ENCODE measurements around the gene UNC119B.

The UNC119B gene

GRCh38 chr12:120687578-120688289 lies 22.5 kb upstream of the UNC119B start:
- DNase-seq (ENCODE audit: low read depth in 2 of 2, low spot score in 1 of 2): no peak

- DNase-seq (ENCODE audit: low read depth in 2 of 2, low spot score in 1 of 2): no peak
Measured at GRCh38 chr12:120688527-120689071, 21.7 kb upstream of the UNC119B start.

DNA sequence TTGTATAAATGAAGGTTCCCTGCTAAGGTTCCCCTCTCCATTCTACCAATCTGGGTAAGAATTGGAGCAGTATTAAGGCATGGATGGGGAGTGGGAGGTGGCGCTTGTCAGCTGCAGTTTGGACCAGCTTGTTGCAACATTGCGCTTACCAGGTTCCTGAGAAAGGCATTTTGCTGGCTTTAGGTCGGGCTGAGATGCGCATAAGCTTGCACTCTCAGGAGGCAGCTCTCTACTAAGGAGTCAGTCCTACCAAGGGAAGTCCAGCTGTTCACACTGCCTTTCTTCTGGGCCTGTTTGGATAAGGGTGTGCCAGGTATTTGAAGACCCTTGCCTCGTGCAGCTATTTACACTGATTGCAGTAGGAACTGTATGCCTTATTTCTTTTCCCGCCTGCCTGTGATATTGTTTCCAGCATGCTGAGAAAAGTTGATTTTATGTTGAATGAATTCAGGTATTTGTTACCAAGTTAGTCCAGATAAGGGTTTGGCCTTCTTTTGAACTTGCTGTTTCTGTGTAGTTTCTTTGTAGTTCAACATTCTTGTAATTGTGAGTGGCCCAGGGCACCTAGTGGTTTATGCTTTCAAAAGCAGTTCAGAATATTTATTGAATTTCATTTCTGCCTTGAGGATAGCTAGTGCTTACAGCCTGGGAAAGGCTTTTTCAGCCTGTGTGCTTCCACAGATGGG lies 20.7 kb upstream of the UNC119B start:
- DNase-seq (ENCODE audit: low read depth in 2 of 2, low spot score in 1 of 2): no peak

GRCh38 chr12:120690083-120690450 lies 20.2 kb upstream of the UNC119B start:
- DNase-seq (ENCODE audit: low read depth in 2 of 2, low spot score in 1 of 2): no peak

- no peak for DNase-seq (ENCODE audit: low read depth in 2 of 2, low spot score in 1 of 2)
Measured at GRCh38 chr12:120690978-120691377, 19.3 kb upstream of the UNC119B start.

DNA sequence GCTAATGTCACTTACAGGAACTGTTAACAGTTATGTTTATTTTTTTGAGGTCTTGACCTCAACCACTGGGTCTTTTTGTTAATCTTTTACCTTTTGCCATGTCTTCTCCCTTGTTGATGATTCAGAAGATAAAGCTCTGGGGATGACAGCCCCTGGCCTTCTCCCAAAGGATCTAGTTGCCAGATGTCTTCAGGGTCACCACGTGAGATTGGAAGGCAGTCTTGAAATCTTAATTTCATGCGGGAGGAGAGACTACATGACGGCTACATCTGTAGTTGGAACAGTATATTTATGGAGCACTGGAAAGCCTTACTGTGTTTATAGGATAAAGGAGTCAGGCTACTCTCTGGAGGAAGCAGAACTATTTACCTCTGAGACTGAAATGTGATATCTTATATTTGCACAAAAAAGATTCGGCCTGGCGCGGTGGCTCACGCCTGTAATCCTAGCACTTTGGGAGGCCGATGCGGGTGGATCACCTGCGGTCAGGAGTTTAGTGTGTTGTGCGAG lies 17.7 kb upstream of the UNC119B start:
- no peak for DNase-seq (ENCODE audit: low read depth in 2 of 2, low spot score in 1 of 2)

DNA sequence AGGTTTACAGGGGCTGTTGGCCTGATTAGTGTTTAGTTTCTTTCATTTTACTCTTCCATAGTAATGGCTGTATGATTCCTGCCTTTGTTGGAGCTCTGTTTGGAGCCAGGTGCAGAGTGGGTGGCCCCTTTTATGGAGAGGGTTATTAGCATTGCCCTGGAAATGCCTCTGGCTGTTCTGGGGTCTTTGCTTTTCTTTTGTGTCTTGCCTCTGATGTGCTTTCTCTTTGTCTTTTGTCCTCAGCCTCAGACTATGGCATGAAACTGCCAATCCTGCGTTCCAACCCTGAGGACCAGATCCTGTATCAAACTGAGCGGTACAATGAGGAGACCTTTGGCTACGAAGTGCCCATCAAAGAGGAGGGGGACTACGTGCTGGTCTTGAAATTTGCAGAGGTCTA lies 16.4 kb upstream of the UNC119B start:
- no peak for DNase-seq (ENCODE audit: low read depth in 2 of 2, low spot score in 1 of 2)

- DNase-seq (ENCODE audit: low read depth in 2 of 2, low spot score in 1 of 2): no peak
Measured at GRCh38 chr12:120696626-120697025, 13.6 kb upstream of the UNC119B start.

DNA sequence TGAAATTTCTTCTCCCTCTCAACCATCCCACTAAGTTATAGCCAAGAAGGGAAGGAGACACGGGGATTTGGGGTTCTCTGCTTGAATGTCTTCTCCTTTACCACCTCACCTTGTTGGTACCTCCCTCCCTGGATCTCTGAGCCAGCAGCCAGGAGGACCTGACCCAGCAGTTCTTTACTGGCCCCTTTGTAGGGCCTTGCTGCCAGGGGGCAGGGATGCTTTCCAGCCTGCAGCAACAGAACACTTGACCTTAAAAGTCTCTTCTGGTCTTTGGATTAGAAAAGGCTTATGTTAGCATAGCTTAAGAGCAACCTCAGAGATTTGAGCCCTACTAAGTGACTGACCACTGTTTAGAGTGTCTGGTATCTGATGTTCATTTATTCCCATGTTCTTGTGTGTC lies 12.9 kb upstream of the UNC119B start:
- DNase-seq (ENCODE audit: low read depth in 2 of 2, low spot score in 1 of 2): no peak

GRCh38 chr12:120698665-120699064 lies 11.6 kb upstream of the UNC119B start:
- no peak for DNase-seq (ENCODE audit: low read depth in 2 of 2, low spot score in 1 of 2)

- no peak for DNase-seq (ENCODE audit: low read depth in 2 of 2, low spot score in 1 of 2)
Measured at GRCh38 chr12:120699553-120699952, 10.7 kb upstream of the UNC119B start.

GRCh38 chr12:120700886-120701285 lies 9.4 kb upstream of the UNC119B start:
- DNase-seq (ENCODE audit: low read depth in 2 of 2, low spot score in 1 of 2): no peak

- DNase-seq (ENCODE audit: low read depth in 2 of 2, low spot score in 1 of 2): no peak
Measured at GRCh38 chr12:120702637-120703036, 7.6 kb upstream of the UNC119B start.

- no peak for DNase-seq (ENCODE audit: low read depth in 2 of 2, low spot score in 1 of 2)
Measured at GRCh38 chr12:120703311-120703942, 6.8 kb upstream of the UNC119B start.

DNA sequence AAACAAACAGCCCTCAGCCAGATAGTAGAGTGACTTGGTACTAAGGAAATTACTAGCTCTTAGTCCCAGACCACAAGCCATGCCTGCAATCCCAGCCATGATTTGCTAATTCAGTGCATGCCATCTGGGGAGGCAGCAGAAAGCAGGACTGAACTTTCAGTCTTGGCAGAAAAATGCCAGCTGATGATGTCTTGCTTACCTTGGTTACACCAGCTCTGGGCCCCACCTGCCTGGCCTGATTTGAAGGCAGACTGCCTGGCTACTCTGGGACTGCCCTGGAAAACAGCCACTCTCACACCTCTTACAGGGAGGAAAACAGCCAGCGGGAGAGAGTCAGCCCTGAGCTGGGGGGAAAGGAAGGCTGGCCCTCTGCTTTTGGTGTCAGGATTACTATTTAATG lies 4.6 kb upstream of the UNC119B start:
- DNase-seq (ENCODE audit: low read depth in 2 of 2, low spot score in 1 of 2): no peak

DNA sequence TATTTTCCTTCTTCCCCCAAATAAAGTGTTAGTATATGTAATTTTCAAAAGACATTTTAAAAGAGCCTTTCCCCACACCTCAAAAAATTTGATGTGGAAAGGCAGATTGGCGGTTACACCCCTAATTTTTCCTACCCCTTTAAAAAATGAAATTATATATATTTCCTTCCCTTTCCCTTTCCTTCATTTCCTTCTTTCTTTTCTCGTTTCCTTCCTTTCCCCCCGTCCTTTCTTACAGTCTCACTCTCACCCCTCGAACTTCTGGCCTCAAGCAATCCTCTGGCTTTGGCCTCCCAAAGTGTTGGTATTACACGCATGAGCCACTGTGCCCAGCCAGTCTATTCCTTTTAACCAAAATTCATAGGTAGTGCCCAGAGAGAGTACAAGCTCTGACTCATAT lies 4.2 kb upstream of the UNC119B start:
- no peak for DNase-seq (ENCODE audit: low read depth in 2 of 2, low spot score in 1 of 2)

DNA sequence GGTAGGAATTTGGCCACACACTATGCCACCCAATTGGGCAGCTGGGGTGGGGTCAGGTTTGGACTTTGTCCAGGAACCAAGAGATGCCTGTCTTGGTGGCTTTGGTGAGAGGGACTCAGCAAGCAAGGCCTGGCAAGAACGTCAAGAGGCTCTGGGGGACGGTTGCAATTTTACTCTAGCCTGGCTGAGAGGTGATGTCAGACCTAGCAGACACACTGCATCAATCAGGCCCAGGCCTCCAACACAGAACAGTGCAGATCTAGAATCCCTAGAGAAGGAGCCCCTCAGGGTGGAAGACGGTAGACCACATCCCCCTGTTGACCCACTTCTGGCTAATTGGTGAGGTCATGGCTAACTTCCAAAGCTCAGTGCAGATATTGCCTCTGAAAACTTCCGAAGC lies 1.6 kb upstream of the UNC119B start:
- no peak for DNase-seq (ENCODE audit: low read depth in 2 of 2, low spot score in 1 of 2)

DNA sequence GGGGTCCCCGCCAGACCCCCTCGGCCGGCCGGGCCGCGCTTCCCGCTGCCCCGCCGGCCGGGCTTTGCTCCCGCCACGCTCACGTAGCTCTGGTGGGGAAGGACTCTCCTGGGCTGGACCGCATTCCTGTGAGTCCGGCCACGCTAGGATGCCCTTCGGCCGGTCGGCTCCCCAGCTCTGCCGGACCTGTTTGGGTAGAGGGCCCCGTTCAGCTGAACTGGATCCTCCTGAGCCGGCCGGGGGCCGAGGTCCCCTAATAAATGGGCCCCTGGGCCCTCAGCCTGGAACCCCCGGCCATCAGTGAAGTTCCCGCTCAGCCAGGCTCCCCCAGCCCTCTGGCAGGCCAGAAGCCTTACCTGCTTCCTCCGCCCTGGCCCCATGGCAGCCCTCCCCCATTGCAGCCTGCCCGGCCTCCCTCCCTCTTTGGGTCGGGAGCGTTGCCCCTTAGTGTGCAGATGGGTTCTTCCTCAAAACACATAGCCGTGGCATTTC lies 593 bp downstream of the UNC119B start:
- no peak for DNase-seq (ENCODE audit: low read depth in 2 of 2, low spot score in 1 of 2)

- no peak for DNase-seq (ENCODE audit: low read depth in 2 of 2, low spot score in 1 of 2)
Measured at GRCh38 chr12:120711411-120711810, 1.2 kb downstream of the UNC119B start.

DNA sequence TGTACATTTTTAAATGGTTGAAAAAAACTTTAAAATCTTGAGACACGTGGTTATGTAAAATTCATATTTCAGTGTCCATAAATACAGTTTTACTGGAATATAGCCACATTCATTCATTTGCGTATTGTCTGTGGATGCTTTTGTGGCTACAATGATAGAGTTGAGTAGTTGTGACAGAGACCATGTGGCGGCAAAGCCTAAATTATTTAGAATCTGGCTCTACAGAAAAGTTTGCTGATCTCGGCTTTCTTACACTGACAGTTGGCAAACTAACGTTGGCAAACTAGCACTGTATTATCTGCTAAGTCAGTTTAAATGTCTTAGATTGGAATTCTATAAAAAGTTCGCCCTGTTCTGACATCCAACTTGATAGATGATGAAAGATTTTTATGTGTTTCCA lies 2.4 kb downstream of the UNC119B start:
- DNase-seq (ENCODE audit: low read depth in 2 of 2, low spot score in 1 of 2): no peak

DNA sequence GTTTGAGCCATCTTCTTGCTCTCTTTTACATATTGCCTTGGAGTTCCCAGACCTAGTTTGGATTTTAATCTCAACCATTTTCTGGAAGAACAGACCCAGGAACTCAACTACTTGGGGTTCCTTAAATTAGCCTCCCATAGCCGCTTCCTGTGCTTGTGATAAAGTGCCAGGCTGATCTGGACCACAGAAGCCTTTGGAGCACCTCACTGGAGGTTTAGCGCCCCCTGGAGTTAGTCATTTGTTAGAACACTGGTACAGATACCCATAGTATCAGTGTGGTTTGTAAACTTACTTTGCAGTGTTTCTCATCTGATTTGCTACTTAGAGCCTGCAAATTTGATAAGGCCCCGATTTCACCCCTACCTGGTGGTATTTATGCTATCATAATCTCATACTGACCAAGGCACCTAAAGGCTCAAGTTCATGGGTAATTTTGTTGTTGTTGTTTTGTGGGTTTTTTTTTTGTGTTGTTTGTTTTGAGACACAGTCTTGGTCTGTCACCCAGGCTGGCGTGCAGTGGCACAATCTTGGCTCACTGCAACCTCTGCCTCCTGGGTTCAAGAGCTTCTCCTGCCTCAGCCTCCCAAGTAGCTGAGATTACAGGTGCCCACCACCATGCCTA lies 3.7 kb downstream of the UNC119B start:
- DNase-seq (ENCODE audit: low read depth in 2 of 2, low spot score in 1 of 2): peak; percentile 33 to 46
